HEK293T (cell line): ENCODE results near the gene RSF1.

ENCODE experiments used
- ARNT ChIP-seq: fragments of 450-650 bp; IDR thresholded peaks from 2 replicates; pipeline ENCODE4 v1.6.1; 2017; ENCODE audit warnings: mild to moderate bottlenecking
- BHLHE40 ChIP-seq: fragments of 450-650 bp; IDR thresholded peaks from 2 replicates; pipeline ENCODE4 v1.6.1; 2016; ENCODE audit warnings: mild to moderate bottlenecking, moderate library complexity, borderline replicate concordance
- ELF4 ChIP-seq: fragments of 450-650 bp; IDR thresholded peaks from 2 replicates; pipeline ENCODE4 v1.6.1; 2017; ENCODE audit warnings: antibody characterized with exemption
- FOXK2 ChIP-seq: fragments of 450-650 bp; IDR thresholded peaks from 2 replicates; pipeline ENCODE4 v1.6.1; 2016; ENCODE audit warnings: mild to moderate bottlenecking
- FOXM1 ChIP-seq: fragments of 450-650 bp; IDR thresholded peaks from 2 replicates; pipeline ENCODE4 v1.6.1; 2017; ENCODE audit warnings: mild to moderate bottlenecking, borderline replicate concordance
- HDGF ChIP-seq: fragments of 450-650 bp; IDR thresholded peaks from 2 replicates; pipeline ENCODE4 v1.6.1; 2017; ENCODE audit warnings: antibody characterized with exemption, borderline replicate concordance
- NFRKB ChIP-seq: fragments of 450-650 bp; IDR thresholded peaks from 2 replicates; pipeline ENCODE4 v1.6.1; 2016; ENCODE audit warnings: mild to moderate bottlenecking, moderate library complexity
- SP1 ChIP-seq: fragments of 450-650 bp; IDR thresholded peaks from 2 replicates; pipeline ENCODE4 v1.6.1; 2017
- SUZ12 ChIP-seq: fragments of 450-650 bp; IDR thresholded peaks from 2 replicates; pipeline ENCODE4 v1.6.1; 2016; ENCODE audit warnings: mild to moderate bottlenecking
- TARDBP ChIP-seq: fragments of 450-650 bp; IDR thresholded peaks from 2 replicates; pipeline ENCODE4 v1.6.1; 2016
- ZNF384 ChIP-seq: fragments of 450-650 bp; IDR thresholded peaks from 2 replicates; pipeline ENCODE4 v1.6.1; 2016
- TF ChIP-seq, protein P1 (sequence below): fragments of 450-650 bp; IDR thresholded peaks from 2 replicates; pipeline ENCODE4 v1.6.1; 2016

GRCh38 chr11:77783025-77783424, 37.5 kb downstream of the RSF1 start:
- TF ChIP-seq FOXK2 (no peak), FOXM1 (no peak), SP1 (no peak), ARNT (no peak), ELF4 (no peak), SUZ12 (no peak), BHLHE40 (no peak), HDGF (no peak), ZNF384 (no peak), NFRKB (no peak), TARDBP (no peak)
- TF ChIP-seq, protein P1, sequence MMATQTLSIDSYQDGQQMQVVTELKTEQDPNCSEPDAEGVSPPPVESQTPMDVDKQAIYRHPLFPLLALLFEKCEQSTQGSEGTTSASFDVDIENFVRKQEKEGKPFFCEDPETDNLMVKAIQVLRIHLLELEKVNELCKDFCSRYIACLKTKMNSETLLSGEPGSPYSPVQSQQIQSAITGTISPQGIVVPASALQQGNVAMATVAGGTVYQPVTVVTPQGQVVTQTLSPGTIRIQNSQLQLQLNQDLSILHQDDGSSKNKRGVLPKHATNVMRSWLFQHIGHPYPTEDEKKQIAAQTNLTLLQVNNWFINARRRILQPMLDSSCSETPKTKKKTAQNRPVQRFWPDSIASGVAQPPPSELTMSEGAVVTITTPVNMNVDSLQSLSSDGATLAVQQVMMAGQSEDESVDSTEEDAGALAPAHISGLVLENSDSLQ: no peak
